HepG2 (cell line): ENCODE results near the gene MST1R. TPM values are rescaled to one million over a fixed set of nuclear protein-coding genes. Genes with fewer than 3 reads are reported as not detected.

Experiments used
- FOXA3 ChIP-seq: IDR thresholded peaks from 2 replicates; pipeline ENCODE4 v1.6.1; 2016; ENCODE audit warnings: missing genetic modification reagents, missing compliant biosample characterization
- GATAD1 ChIP-seq: IDR thresholded peaks from 2 replicates; pipeline ENCODE4 v1.6.1; 2016; ENCODE audit warnings: missing genetic modification reagents, missing compliant biosample characterization
- HIC2 ChIP-seq: sonication (generic); formaldehyde crosslinking; IDR thresholded peaks from 2 replicates; pipeline ENCODE4 v1.9.0; 2022; ENCODE audit warnings: low read depth, missing genetic modification reagents
- IRF9 ChIP-seq: sonication (generic); formaldehyde crosslinking; IDR thresholded peaks from 2 replicates; pipeline ENCODE4 v1.8.0; 2022; ENCODE audit warnings: missing genetic modification reagents, mild to moderate bottlenecking, borderline replicate concordance
- MEF2D ChIP-seq: sonication (generic); formaldehyde crosslinking; IDR thresholded peaks from 2 replicates; pipeline ENCODE4 v1.5.1; 2020; ENCODE audit warnings: mild to moderate bottlenecking, missing genetic modification reagents
- NFYC ChIP-seq: IDR thresholded peaks from 2 replicates; pipeline ENCODE4 v1.6.1; 2016; ENCODE audit warnings: missing genetic modification reagents, missing compliant biosample characterization
- PHF8 ChIP-seq: sonication (generic); formaldehyde crosslinking; IDR thresholded peaks from 2 replicates; pipeline ENCODE4 v1.5.0; 2020; ENCODE audit warnings: missing genetic modification reagents
- POLR2A ChIP-seq, 2 experiments: IDR thresholded peaks; 2 replicates each; pipeline ENCODE4 v1.6.1; 2011; ENCODE audit warnings: low read depth in 2 of 2, low read length in 2 of 2, mild to moderate bottlenecking in 1 of 2, moderate library complexity in 1 of 2; ENCODE audit not compliant: insufficient read depth in 1 of 2
- SP2 ChIP-seq: sonication (generic); formaldehyde crosslinking; IDR thresholded peaks from 2 replicates; pipeline ENCODE4 v1.5.1; 2020; ENCODE audit warnings: mild to moderate bottlenecking, missing genetic modification reagents
- SRY ChIP-seq: sonication (generic); formaldehyde crosslinking; IDR thresholded peaks from 2 replicates; pipeline ENCODE4 v1.8.0; 2022; ENCODE audit warnings: mild to moderate bottlenecking, missing genetic modification reagents
- TFDP2 ChIP-seq: sonication (generic); formaldehyde crosslinking; IDR thresholded peaks from 2 replicates; pipeline ENCODE4 v1.4.0; 2020; ENCODE audit warnings: missing genetic modification reagents
- THYN1 ChIP-seq: sonication (generic); formaldehyde crosslinking; IDR thresholded peaks from 2 replicates; pipeline ENCODE4 v1.8.1; 2023; ENCODE audit warnings: low read depth, mild to moderate bottlenecking, moderate library complexity, missing genetic modification reagents, borderline replicate concordance
- ZBTB10 ChIP-seq: sonication (generic); formaldehyde crosslinking; IDR thresholded peaks from 2 replicates; pipeline ENCODE4 v1.4.0; 2020; ENCODE audit warnings: missing genetic modification reagents, borderline replicate concordance
- ZFP90 ChIP-seq: sonication (generic); formaldehyde crosslinking; IDR thresholded peaks from 2 replicates; pipeline ENCODE4 v1.8.0; 2022; ENCODE audit warnings: missing genetic modification reagents, mild to moderate bottlenecking, inconsistent platforms, borderline replicate concordance
- ZNF143 ChIP-seq: sonication (generic); formaldehyde crosslinking; IDR thresholded peaks from 2 replicates; pipeline ENCODE4 v1.4.0; 2020; ENCODE audit warnings: missing genetic modification reagents
- ZNF232 ChIP-seq: sonication (generic); formaldehyde crosslinking; IDR thresholded peaks from 2 replicates; pipeline ENCODE4 v1.4.0; 2020; ENCODE audit warnings: missing genetic modification reagents, borderline replicate concordance
- ZNF563 ChIP-seq: sonication (generic); formaldehyde crosslinking; IDR thresholded peaks from 2 replicates; pipeline ENCODE4 v1.8.0; 2022; ENCODE audit warnings: mild to moderate bottlenecking, moderate library complexity, missing genetic modification reagents
- ZNF564 ChIP-seq: sonication (generic); formaldehyde crosslinking; IDR thresholded peaks from 2 replicates; pipeline ENCODE4 v1.8.1; 2023; ENCODE audit warnings: mild to moderate bottlenecking, missing genetic modification reagents
- ZNF598 ChIP-seq: sonication (generic); formaldehyde crosslinking; IDR thresholded peaks from 2 replicates; pipeline ENCODE4 v1.5.1; 2020; ENCODE audit warnings: mild to moderate bottlenecking, missing genetic modification reagents, borderline replicate concordance
- ZNF639 ChIP-seq: conservative IDR thresholded peaks from 2 replicates; pipeline ENCODE4 v1.6.1; 2018; ENCODE audit warnings: missing genetic modification reagents
- ZNF776 ChIP-seq: sonication (generic); formaldehyde crosslinking; IDR thresholded peaks from 2 replicates; pipeline ENCODE4 v1.4.0; 2020; ENCODE audit warnings: mild to moderate bottlenecking, missing genetic modification reagents
- polyA plus RNA-seq, 8 experiments: library from polyadenylated mRNA; depleted of rRNA in 3 of 8; stranded (reverse) in 7 of 8; unstranded in 1 of 8; fragments of >200 nt; fragmentation: Illumina TruSeq in 4 of 8; extraction: Trizol in 4 of 8; gene quantifications; 2 replicates each; pipeline versions ENCODE4 v1.2.1 to v1.2.3, GENCODE V29; 2011 to 2016; ENCODE audit warnings: low read depth in 4 of 8, missing spikeins in 1 of 8, mixed read lengths in 1 of 8; ENCODE audit not compliant: insufficient read depth in 1 of 8
- total RNA-seq, 5 experiments: library from RNA; depleted of rRNA; stranded (reverse); fragments of >200 nt; fragmentation: Illumina TruSeq; extraction: Trizol; gene quantifications; 2 replicates each; pipeline ENCODE4 v1.2.3, GENCODE V29; 2016; ENCODE audit warnings: low read depth in 1 of 5

Gene MST1R
- total and polyA plus RNA-seq, 2 of the 13 experiments (the other 11 are each of a cell fraction or from before 2014, with no cell fraction given), result 0.11 to 0.77 TPM

- TF ChIP-seq HIC2 (CRISPR knock-in tag) (0 out of 2 replicates have a peak, but pooled peaks have one; percentile 18), SP2 (CRISPR knock-in tag) (peak; percentile 96), ZNF598 (CRISPR knock-in tag) (no peak), TFDP2 (CRISPR knock-in tag) (peak; percentile 99), ZNF563 (CRISPR knock-in tag) (peak; percentile 28; the same call in 1 of the 2 replicates), PHF8 (CRISPR knock-in tag) (peak; percentile 80), ZBTB10 (CRISPR knock-in tag) (0 out of 2 replicates have a peak, but pooled peaks have one; percentile 47), ZNF564 (CRISPR knock-in tag) (peak; percentile 81; the same call in 1 of the 2 replicates), NFYC (CRISPR knock-in tag) (peak; percentile 89), FOXA3 (peak; percentile 39; the same call in 1 of the 2 replicates), THYN1 (CRISPR knock-in tag) (no peak), ZFP90 (CRISPR knock-in tag) (peak; percentile 62; the same call in 1 of the 2 replicates), GATAD1 (CRISPR knock-in tag) (peak; percentile 99), SRY (CRISPR knock-in tag) (peak; percentile 68; the same call in 1 of the 2 replicates), ZNF639 (no peak), IRF9 (CRISPR knock-in tag) (no peak), ZNF776 (CRISPR knock-in tag) (0 out of 2 replicates have a peak, but pooled peaks have one; percentile 66), MEF2D (CRISPR knock-in tag) (no peak; the same call in 1 of the 2 replicates), ZNF143 (CRISPR knock-in tag) (peak; percentile 80), POLR2A (IDR thresholded peaks at IDR 0.05; ENCODE audit: insufficient read depth in 1 of 2, low read depth in 2 of 2, low read length in 2 of 2) (peak; percentile 39 to 80), ZNF232 (CRISPR knock-in tag) (0 out of 2 replicates have a peak, but pooled peaks have one; percentile 70)
Observed at GRCh38 chr3:49856181-49857005, 47.3 kb downstream of the MST1R start, which contains the start of gene TRAIP (continued).
